Hepatocyte (in vitro differentiated cells): ENCODE results near the gene STX12. TPM values are rescaled to one million over a fixed set of nuclear protein-coding genes. Genes with fewer than 3 reads are reported as not detected.

Experiments
- DNase-seq: peaks from one replicate; pipeline ENCODE4 v3.0.0-alpha.2; 2016; ENCODE audit warnings: low spot score
- H2AFZ ChIP-seq: fragments of 200-600 bp; sonication (generic); 2 replicates; pipeline ENCODE4 v1.6.0; 2016; ENCODE audit warnings: antibody characterized with exemption, mild to moderate bottlenecking
- H3K27ac ChIP-seq: fragments of 200-600 bp; sonication (generic); 2 replicates; pipeline ENCODE4 v1.5.1; 2016; ENCODE audit warnings: mild to moderate bottlenecking
- H3K27me3 ChIP-seq: fragments of 200-600 bp; sonication (generic); 2 replicates; pipeline ENCODE4 v1.6.1; 2016
- H3K36me3 ChIP-seq: fragments of 200-600 bp; sonication (generic); replicated peaks from 2 replicates; pipeline ENCODE4 v1.5.1; 2016; ENCODE audit warnings: low read depth; ENCODE audit not compliant: insufficient read depth
- H3K4me1 ChIP-seq: fragments of 200-600 bp; sonication (generic); 2 replicates; pipeline ENCODE4 v1.5.1; 2016; ENCODE audit warnings: mild to moderate bottlenecking, moderate library complexity; ENCODE audit not compliant: insufficient read depth
- H3K4me2 ChIP-seq: fragments of 200-600 bp; sonication (generic); 2 replicates; pipeline ENCODE4 v1.6.0; 2016
- H3K4me3 ChIP-seq: fragments of 200-600 bp; sonication (generic); 2 replicates; pipeline ENCODE4 v1.5.1; 2016; ENCODE audit warnings: mild to moderate bottlenecking
- H3K79me2 ChIP-seq: fragments of 200-600 bp; sonication (generic); 2 replicates; pipeline ENCODE4 v1.6.0; 2017; ENCODE audit warnings: mild to moderate bottlenecking
- H3K9me2 ChIP-seq: fragments of 200-600 bp; sonication (generic); replicated peaks from 2 replicates; pipeline ENCODE4 v1.6.0; 2017; ENCODE audit warnings: mild to moderate bottlenecking; ENCODE audit not compliant: insufficient read depth
- H3K9me3 ChIP-seq: fragments of 200-600 bp; sonication (generic); 2 replicates; pipeline ENCODE4 v1.5.1; 2016; ENCODE audit warnings: low read depth, mild to moderate bottlenecking
- H4K20me1 ChIP-seq: fragments of 200-600 bp; sonication (generic); 2 replicates; pipeline ENCODE4 v1.6.0; 2016; ENCODE audit warnings: mild to moderate bottlenecking; ENCODE audit not compliant: insufficient read depth, poor library complexity, severe bottlenecking
- CTCF ChIP-seq: fragments of 200-600 bp; sonication (generic); IDR thresholded peaks from 2 replicates; pipeline ENCODE4 v1.5.1; 2016; ENCODE audit warnings: antibody characterized with exemption, mild to moderate bottlenecking; ENCODE audit not compliant: poor library complexity
- EZH2 ChIP-seq: fragments of 200-600 bp; sonication (generic); IDR thresholded peaks from 2 replicates; pipeline ENCODE4 v1.6.1; 2016; ENCODE audit warnings: antibody characterized with exemption, mild to moderate bottlenecking, borderline replicate concordance
- EZH2phosphoT487 ChIP-seq: fragments of 200-600 bp; sonication (generic); IDR thresholded peaks from one replicate; pipeline ENCODE4 v1.6.1; 2018; ENCODE audit warnings: antibody characterized with exemption, mild to moderate bottlenecking, low read depth, moderate library complexity; ENCODE audit not compliant: unreplicated experiment, severe bottlenecking
- WGBS: methylation state at CpG from one replicate; pipeline ENCODE4 v1.1.6; 2016; ENCODE audit warnings: low lambda C conversion rate; ENCODE audit errors: missing lambda C conversion rate; 5-methylcytosine and 5-hydroxymethylcytosine counted together
- polyA plus RNA-seq: library from polyadenylated mRNA; unstranded; fragments of >200 nt; fragmentation: Nextera tagmentation; extraction: Ambion mirVana; gene quantifications from 2 replicates; pipeline ENCODE4 v1.2.1, GENCODE V29; 2016
- total RNA-seq: library from RNA; depleted of rRNA; stranded (reverse); fragments of >200 nt; gene quantifications from 2 replicates; pipeline ENCODE4 v1.2.3, GENCODE V29; 2014

Gene STX12
- total and polyA plus RNA-seq, 2 experiments from 2014 or later = 55.0 to 84.0 TPM

GRCh38 chr1:27762033-27762432 lies 11.0 kb upstream of the STX12 start:
- Histone ChIP-seq H2AFZ (no peak overlapping the region), H3K36me3 (no peaks in the 10 kb centered on the region), H3K27ac (no peak overlapping the region), H3K4me2 (no peak overlapping the region), H4K20me1 (no peaks in the 10 kb centered on the region), H3K27me3 (no peaks in the 10 kb centered on the region), H3K4me3 (no peak overlapping the region), H3K79me2 (no peaks in the 10 kb centered on the region), H3K4me1 (no peaks in the 10 kb centered on the region), H3K9me3 (no peaks in the 10 kb centered on the region), H3K9me2 (no peaks in the 10 kb centered on the region)
- TF ChIP-seq CTCF = no peak
- no peak for TF ChIP-seq EZH2
- TF ChIP-seq EZH2phosphoT487 = no peak
- DNase-seq = no peak
- 87% methylated on average over 1 of the region's 1 CpG for WGBS

GRCh38 chr1:27763358-27763757 lies 9.7 kb upstream of the STX12 start:
- no peaks in the 10 kb centered on the region for H3K27me3 ChIP-seq
- no peak for TF ChIP-seq EZH2phosphoT487
- TF ChIP-seq EZH2 = no peak
- TF ChIP-seq CTCF = no peak
- no peaks in the 10 kb centered on the region for H3K4me1 ChIP-seq
- H2AFZ ChIP-seq = no peak overlapping the region
- no peak overlapping the region for H3K4me2 ChIP-seq
- H3K79me2 ChIP-seq = no peaks in the 10 kb centered on the region
- no peaks in the 10 kb centered on the region for H3K9me2 ChIP-seq
- no peak for DNase-seq
- H3K9me3 ChIP-seq = no peaks in the 10 kb centered on the region
- WGBS = 89% methylated on average over 4 of the region's 4 CpGs
- H3K4me3 ChIP-seq = no peak overlapping the region
- H3K36me3 ChIP-seq = no peaks in the 10 kb centered on the region
- no peak overlapping the region for H3K27ac ChIP-seq
- H4K20me1 ChIP-seq = no peaks in the 10 kb centered on the region

- Histone ChIP-seq H2AFZ (no peak overlapping the region), H3K4me1 (peaks cover 10% of the 10 kb centered on the region), H3K9me3 (no peaks in the 10 kb centered on the region), H3K27ac (no peak overlapping the region), H3K27me3 (no peaks in the 10 kb centered on the region), H3K9me2 (no peaks in the 10 kb centered on the region), H3K36me3 (no peaks in the 10 kb centered on the region), H4K20me1 (peaks cover 8% of the 10 kb centered on the region), H3K4me2 (no peak overlapping the region), H3K79me2 (peaks cover 20% of the 10 kb centered on the region), H3K4me3 (no peak overlapping the region)
- TF ChIP-seq EZH2phosphoT487 (no peak), CTCF (no peak), EZH2 (no peak)
- 11% methylated on average over 2 of the region's 2 CpGs for WGBS
- DNase-seq = no peak
Observed at GRCh38 chr1:27770293-27770830, 2.7 kb upstream of the STX12 start.
